ENCODE measurements around the gene PCDH9. TPM values are rescaled to one million over a fixed set of nuclear protein-coding genes. Genes with fewer than 3 reads are reported as not detected.

PCDH9 gene
- total and polyA plus RNA-seq, 5 donors from 2014 or later = 0.08 to 0.77 (median 0.09) TPM

- DNase-seq = no peak
- H3K9me3 ChIP-seq (ENCODE audit: control insufficient read depth in 2 of 2, low read length in 2 of 2) = peaks cover 0 to 14% of the 10 kb centered on the region in 2 experiments
- no peak overlapping the region for H3K4me3 ChIP-seq (ENCODE audit: low read depth, low read length)
- Mint-ChIP-seq H3K27ac (no peak overlapping the region), H3K4me3 (no peak overlapping the region), H3K36me3 (no peaks in the 10 kb centered on the region), H3K4me1 (no peaks in the 10 kb centered on the region), H3K27me3 (no peaks in the 10 kb centered on the region), H3K9me3 (peaks cover 3 to 23% (median 9%) of the 10 kb centered on the region in 7 donors)
- no peaks in the 10 kb centered on the region for H3K36me3 ChIP-seq (ENCODE audit: control insufficient read depth, insufficient read depth, low read length)
- H3K27me3 ChIP-seq (ENCODE audit: control insufficient read depth, insufficient read depth, low read length) = no peaks in the 10 kb centered on the region
- no peaks in the 10 kb centered on the region for H3K4me1 ChIP-seq (ENCODE audit: control insufficient read depth, insufficient read depth, low read length, poor library complexity, severe bottlenecking)
- no peak for ATAC-seq (ENCODE audit: low read depth in 2 of 2)
- no peak overlapping the region for H3K27ac ChIP-seq (ENCODE audit: insufficient read depth, low read length, poor library complexity, severe bottlenecking)
Observed at GRCh38 chr13:66353664-66354063, 876.5 kb downstream of the PCDH9 start.

DNA sequence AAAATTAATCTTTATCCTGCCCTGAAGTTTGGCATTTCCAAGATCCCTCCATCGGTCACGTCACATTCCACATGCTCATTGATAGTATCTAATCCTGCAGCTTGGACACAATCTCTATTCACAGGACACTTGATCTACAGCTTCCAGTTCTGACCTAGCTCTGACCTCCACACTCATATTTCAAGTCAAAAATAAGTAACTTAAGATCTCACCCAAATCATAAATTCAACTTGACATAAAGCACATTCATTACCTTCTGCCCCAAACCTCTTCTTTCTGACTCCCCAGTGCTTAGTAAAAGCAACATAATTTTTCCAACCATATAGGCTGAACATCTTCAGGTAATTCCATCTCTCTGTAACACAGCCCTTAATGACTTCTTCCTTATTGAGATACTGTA, 880.2 kb downstream of the PCDH9 start:
- Histone ChIP-seq H3K9me3 (ENCODE audit: control insufficient read depth in 2 of 2, low read length in 2 of 2) (peaks cover 0 to 15% of the 10 kb centered on the region in 2 experiments), H3K27ac (ENCODE audit: insufficient read depth, low read length, poor library complexity, severe bottlenecking) (no peak overlapping the region), H3K4me1 (ENCODE audit: control insufficient read depth, insufficient read depth, low read length, poor library complexity, severe bottlenecking) (no peaks in the 10 kb centered on the region), H3K27me3 (ENCODE audit: control insufficient read depth, insufficient read depth, low read length) (no peaks in the 10 kb centered on the region), H3K4me3 (ENCODE audit: low read depth, low read length) (no peak overlapping the region), H3K36me3 (ENCODE audit: control insufficient read depth, insufficient read depth, low read length) (no peaks in the 10 kb centered on the region)
- Mint-ChIP-seq H3K27ac (no peak overlapping the region), H3K9me3 (peaks cover 2 to 33% (median 7%) of the 10 kb centered on the region in 7 donors), H3K4me3 (no peak overlapping the region), H3K4me1 (no peaks in the 10 kb centered on the region), H3K36me3 (no peaks in the 10 kb centered on the region), H3K27me3 (no peaks in the 10 kb centered on the region)
- DNase-seq (no peak), ATAC-seq (ENCODE audit: low read depth in 2 of 2) (no peak)

GRCh38 chr13:66348745-66349690, 881.1 kb downstream of the PCDH9 start:
- Histone ChIP-seq H3K27ac (ENCODE audit: insufficient read depth, low read length, poor library complexity, severe bottlenecking) (no peak overlapping the region), H3K9me3 (ENCODE audit: control insufficient read depth in 2 of 2, low read length in 2 of 2) (peaks cover 0 to 20% of the 10 kb centered on the region in 2 experiments), H3K4me3 (ENCODE audit: low read depth, low read length) (no peak overlapping the region), H3K27me3 (ENCODE audit: control insufficient read depth, insufficient read depth, low read length) (no peaks in the 10 kb centered on the region), H3K4me1 (ENCODE audit: control insufficient read depth, insufficient read depth, low read length, poor library complexity, severe bottlenecking) (no peaks in the 10 kb centered on the region), H3K36me3 (ENCODE audit: control insufficient read depth, insufficient read depth, low read length) (no peaks in the 10 kb centered on the region)
- Mint-ChIP-seq H3K27ac (no peak overlapping the region), H3K4me3 (no peak overlapping the region), H3K9me3 (peaks cover 3 to 33% (median 6%) of the 10 kb centered on the region in 7 donors), H3K27me3 (no peaks in the 10 kb centered on the region), H3K4me1 (no peaks in the 10 kb centered on the region), H3K36me3 (no peaks in the 10 kb centered on the region)
- ATAC-seq (ENCODE audit: low read depth in 2 of 2) (no peak), DNase-seq (no peak)

DNA sequence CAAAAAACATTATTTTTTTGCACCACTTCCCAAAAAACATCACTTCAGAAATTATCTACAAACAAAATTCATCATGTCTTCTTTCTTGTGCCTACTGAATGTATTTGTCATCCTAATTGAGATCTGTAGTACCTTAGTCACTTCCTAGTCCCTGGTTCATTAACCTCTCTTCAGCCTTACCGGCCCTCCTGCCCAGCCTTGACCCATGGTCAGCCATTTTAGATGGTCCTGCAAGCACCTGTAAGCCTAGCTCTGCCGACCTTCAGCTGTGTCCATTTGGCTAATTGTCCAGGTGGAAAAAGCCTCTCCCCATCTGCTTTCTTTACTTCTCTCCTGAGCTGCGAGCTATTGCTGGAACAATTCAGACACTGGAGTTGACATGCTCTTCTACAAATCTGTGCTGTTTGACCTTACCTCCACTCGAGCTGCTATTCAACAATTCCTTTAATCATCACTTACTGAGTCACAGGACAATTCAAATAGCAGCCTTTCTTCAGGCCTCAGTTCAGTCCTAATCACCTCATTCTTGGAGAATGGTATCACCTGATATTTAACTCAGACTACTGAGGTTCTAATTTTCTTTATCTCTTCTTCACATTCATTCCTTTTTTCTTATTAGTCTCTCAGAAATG, 882.5 kb downstream of the PCDH9 start:
- H3K27ac ChIP-seq (ENCODE audit: insufficient read depth, low read length, poor library complexity, severe bottlenecking) = no peak overlapping the region
- H3K4me3 ChIP-seq (ENCODE audit: low read depth, low read length) = no peak overlapping the region
- Mint-ChIP-seq H3K4me1 (no peaks in the 10 kb centered on the region), H3K36me3 (no peaks in the 10 kb centered on the region), H3K27ac (no peak overlapping the region), H3K27me3 (no peaks in the 10 kb centered on the region), H3K9me3 (peaks cover 3 to 31% (median 9%) of the 10 kb centered on the region in 7 donors), H3K4me3 (peak overlapping the region in 1 of 4 donors; percentile 85)
- H3K27me3 ChIP-seq (ENCODE audit: control insufficient read depth, insufficient read depth, low read length) = no peaks in the 10 kb centered on the region
- peaks cover 0 to 17% of the 10 kb centered on the region in 2 experiments for H3K9me3 ChIP-seq (ENCODE audit: control insufficient read depth in 2 of 2, low read length in 2 of 2)
- H3K4me1 ChIP-seq (ENCODE audit: control insufficient read depth, insufficient read depth, low read length, poor library complexity, severe bottlenecking) = no peaks in the 10 kb centered on the region
- DNase-seq (no peak), ATAC-seq (ENCODE audit: low read depth in 2 of 2) (no peak)
- no peaks in the 10 kb centered on the region for H3K36me3 ChIP-seq (ENCODE audit: control insufficient read depth, insufficient read depth, low read length)

GRCh38 chr13:66345971-66346370, 884.2 kb downstream of the PCDH9 start:
- Mint-ChIP-seq H3K4me1 (no peaks in the 10 kb centered on the region), H3K36me3 (no peaks in the 10 kb centered on the region), H3K9me3 (peaks cover 3 to 35% (median 9%) of the 10 kb centered on the region in 7 donors), H3K27me3 (no peaks in the 10 kb centered on the region), H3K27ac (no peak overlapping the region), H3K4me3 (no peak overlapping the region)
- Histone ChIP-seq H3K27me3 (ENCODE audit: control insufficient read depth, insufficient read depth, low read length) (no peaks in the 10 kb centered on the region), H3K4me1 (ENCODE audit: control insufficient read depth, insufficient read depth, low read length, poor library complexity, severe bottlenecking) (no peaks in the 10 kb centered on the region), H3K27ac (ENCODE audit: insufficient read depth, low read length, poor library complexity, severe bottlenecking) (no peak overlapping the region), H3K4me3 (ENCODE audit: low read depth, low read length) (no peak overlapping the region), H3K36me3 (ENCODE audit: control insufficient read depth, insufficient read depth, low read length) (no peaks in the 10 kb centered on the region), H3K9me3 (ENCODE audit: control insufficient read depth in 2 of 2, low read length in 2 of 2) (peaks cover 0 to 13% of the 10 kb centered on the region in 2 experiments)
- ATAC-seq (ENCODE audit: low read depth in 2 of 2) = no peak
- no peak for DNase-seq

- Histone ChIP-seq H3K4me3 (ENCODE audit: low read depth, low read length) (no peak overlapping the region), H3K27me3 (ENCODE audit: control insufficient read depth, insufficient read depth, low read length) (no peaks in the 10 kb centered on the region), H3K4me1 (ENCODE audit: control insufficient read depth, insufficient read depth, low read length, poor library complexity, severe bottlenecking) (no peaks in the 10 kb centered on the region), H3K36me3 (ENCODE audit: control insufficient read depth, insufficient read depth, low read length) (no peaks in the 10 kb centered on the region), H3K9me3 (ENCODE audit: control insufficient read depth in 2 of 2, low read length in 2 of 2) (peaks cover 0 to 13% of the 10 kb centered on the region in 2 experiments), H3K27ac (ENCODE audit: insufficient read depth, low read length, poor library complexity, severe bottlenecking) (no peak overlapping the region)
- peaks cover 3 to 30% (median 9%) of the 10 kb centered on the region in 7 donors for H3K9me3 Mint-ChIP-seq
- H3K4me1 Mint-ChIP-seq = no peaks in the 10 kb centered on the region
- DNase-seq (no peak), ATAC-seq (ENCODE audit: low read depth in 2 of 2) (no peak)
- H3K4me3 Mint-ChIP-seq = no peak overlapping the region
- H3K36me3 Mint-ChIP-seq = no peaks in the 10 kb centered on the region
- no peaks in the 10 kb centered on the region for H3K27me3 Mint-ChIP-seq
- H3K27ac Mint-ChIP-seq = no peak overlapping the region
Observed at GRCh38 chr13:66345518-66345810, 884.7 kb downstream of the PCDH9 start.

DNA sequence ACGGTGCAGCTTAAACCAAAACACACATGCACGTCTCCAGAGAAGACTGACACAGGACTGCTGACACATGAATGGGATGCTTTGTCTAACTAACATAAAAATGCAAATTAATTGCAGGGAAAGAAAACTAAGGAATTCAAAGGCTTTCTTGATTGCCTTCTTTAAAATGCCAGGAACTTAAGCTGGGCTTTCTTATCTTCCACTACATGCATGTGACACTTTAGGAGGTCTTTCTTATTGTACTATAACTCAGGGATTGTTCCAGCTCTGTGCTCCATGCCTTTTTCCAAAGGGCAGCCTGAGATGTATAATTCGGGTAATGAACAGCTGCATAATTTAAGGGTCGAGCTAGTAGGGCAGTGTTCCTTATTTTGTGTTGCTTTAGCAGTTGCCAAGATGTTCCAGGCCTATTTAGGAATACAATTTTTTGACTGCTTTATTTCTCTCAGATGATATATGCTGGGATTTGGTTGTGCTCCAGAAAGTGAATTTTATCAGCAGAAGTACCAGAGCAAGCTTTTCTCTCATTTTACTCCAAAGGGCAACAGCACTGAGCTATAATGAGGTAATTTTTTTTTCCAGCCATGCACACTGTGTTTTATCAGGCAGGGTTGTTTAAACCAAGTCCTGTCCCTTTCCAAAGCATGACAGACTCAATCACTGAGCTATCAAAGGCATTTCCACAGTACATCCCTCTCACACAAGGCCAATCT, 885.2 kb downstream of the PCDH9 start:
- Histone ChIP-seq H3K4me3 (ENCODE audit: low read depth, low read length) (no peak overlapping the region), H3K4me1 (ENCODE audit: control insufficient read depth, insufficient read depth, low read length, poor library complexity, severe bottlenecking) (no peaks in the 10 kb centered on the region), H3K9me3 (ENCODE audit: control insufficient read depth in 2 of 2, low read length in 2 of 2) (peaks cover 0 to 13% of the 10 kb centered on the region in 2 experiments), H3K36me3 (ENCODE audit: control insufficient read depth, insufficient read depth, low read length) (no peaks in the 10 kb centered on the region), H3K27me3 (ENCODE audit: control insufficient read depth, insufficient read depth, low read length) (no peaks in the 10 kb centered on the region), H3K27ac (ENCODE audit: insufficient read depth, low read length, poor library complexity, severe bottlenecking) (no peak overlapping the region)
- no peaks in the 10 kb centered on the region for H3K4me1 Mint-ChIP-seq
- H3K4me3 Mint-ChIP-seq = no peak overlapping the region
- DNase-seq (no peak), ATAC-seq (ENCODE audit: low read depth in 2 of 2) (no peak)
- no peaks in the 10 kb centered on the region for H3K36me3 Mint-ChIP-seq
- no peak overlapping the region for H3K27ac Mint-ChIP-seq
- peaks cover 3 to 25% (median 9%) of the 10 kb centered on the region in 7 donors for H3K9me3 Mint-ChIP-seq
- H3K27me3 Mint-ChIP-seq = no peaks in the 10 kb centered on the region

Data from CD4-positive, CD25-positive, alpha-beta regulatory T cell (primary cell).